Measurements from ENCODE around the gene HMGCR.

DNA sequence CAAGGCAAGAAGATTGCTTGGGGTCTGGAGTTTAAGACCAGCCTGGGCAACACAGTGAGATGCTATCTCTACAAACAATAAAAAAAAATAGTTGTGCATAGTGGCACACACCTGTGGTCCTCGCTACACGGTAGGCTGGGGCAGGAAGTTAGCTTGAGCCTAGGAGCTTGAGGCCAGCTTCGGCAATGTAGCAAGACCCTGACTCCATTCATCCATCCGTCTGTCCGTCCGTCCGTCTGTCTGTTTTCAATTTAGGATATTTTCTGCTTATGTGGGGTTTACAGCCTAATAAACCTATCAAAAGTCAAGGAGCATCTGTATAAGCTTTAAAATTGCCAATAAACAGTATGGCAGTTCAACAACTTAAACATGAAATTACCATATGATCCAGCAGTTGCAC lies 19.7 kb downstream of the HMGCR start:
- TF ChIP-seq, protein P1, sequence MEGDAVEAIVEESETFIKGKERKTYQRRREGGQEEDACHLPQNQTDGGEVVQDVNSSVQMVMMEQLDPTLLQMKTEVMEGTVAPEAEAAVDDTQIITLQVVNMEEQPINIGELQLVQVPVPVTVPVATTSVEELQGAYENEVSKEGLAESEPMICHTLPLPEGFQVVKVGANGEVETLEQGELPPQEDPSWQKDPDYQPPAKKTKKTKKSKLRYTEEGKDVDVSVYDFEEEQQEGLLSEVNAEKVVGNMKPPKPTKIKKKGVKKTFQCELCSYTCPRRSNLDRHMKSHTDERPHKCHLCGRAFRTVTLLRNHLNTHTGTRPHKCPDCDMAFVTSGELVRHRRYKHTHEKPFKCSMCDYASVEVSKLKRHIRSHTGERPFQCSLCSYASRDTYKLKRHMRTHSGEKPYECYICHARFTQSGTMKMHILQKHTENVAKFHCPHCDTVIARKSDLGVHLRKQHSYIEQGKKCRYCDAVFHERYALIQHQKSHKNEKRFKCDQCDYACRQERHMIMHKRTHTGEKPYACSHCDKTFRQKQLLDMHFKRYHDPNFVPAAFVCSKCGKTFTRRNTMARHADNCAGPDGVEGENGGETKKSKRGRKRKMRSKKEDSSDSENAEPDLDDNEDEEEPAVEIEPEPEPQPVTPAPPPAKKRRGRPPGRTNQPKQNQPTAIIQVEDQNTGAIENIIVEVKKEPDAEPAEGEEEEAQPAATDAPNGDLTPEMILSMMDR (IDR thresholded peaks at IDR 0.05) = no peak
- no peak for TF ChIP-seq POLR2A (IDR thresholded peaks at IDR 0.05)

Data from testis (tissue), 2 donors.